HG02938 (cell line): Measurements from ENCODE around the gene ZNF629.
"Not testable (repeated sequence)": the region's sequence is repeated elsewhere in the genome, so short reads cannot be mapped to it uniquely, and the experiment has no call there.

Source experiments
- ATAC-seq: cut with Tn5 transposase; IDR thresholded peaks from one replicate; pipeline ENCODE4 v1.9.1; 2021; ENCODE audit warnings: mild to moderate bottlenecking, moderate library complexity; ENCODE audit not compliant: unreplicated experiment

ZNF629 gene

DNA sequence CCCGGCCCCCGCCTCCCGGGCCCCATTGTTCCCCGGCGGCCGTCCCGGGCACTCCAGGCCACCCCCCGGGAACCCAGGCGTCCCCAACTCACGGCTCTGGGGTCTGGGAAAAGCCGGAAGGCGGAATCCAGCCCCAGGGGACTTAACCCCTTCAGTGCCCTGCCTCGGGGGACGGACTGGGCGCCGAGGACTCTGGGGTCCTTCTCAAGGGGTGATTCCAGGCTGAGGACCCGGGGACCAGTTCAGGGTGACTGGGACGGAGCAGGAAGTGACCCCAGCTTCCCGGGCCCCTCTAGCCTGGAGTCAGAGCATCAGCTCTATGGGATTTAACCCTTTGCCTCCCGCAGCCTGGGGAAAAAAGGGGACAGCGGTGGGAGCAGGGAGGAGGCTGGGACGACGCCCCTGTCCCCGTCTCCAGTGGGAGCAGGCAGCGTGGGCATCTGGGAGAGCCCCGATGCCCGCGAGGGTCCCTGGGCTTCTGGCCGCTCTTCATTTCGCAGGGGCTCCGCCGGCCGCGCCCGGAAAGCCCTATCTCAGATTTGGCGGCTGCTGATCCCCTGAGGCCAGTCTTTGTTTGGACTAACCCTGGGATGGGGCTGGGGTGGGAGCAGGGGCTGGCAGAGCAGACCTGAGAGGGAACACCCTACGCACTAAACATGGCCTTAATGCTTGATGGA is at the start of gene ZNF629:
TSS of gene ZNF629 (minus strand) at position 270 of the 677 bp plus-strand sequence. CDS start 2,723 bp downstream, outside the sequence.
- no peak for ATAC-seq

DNA sequence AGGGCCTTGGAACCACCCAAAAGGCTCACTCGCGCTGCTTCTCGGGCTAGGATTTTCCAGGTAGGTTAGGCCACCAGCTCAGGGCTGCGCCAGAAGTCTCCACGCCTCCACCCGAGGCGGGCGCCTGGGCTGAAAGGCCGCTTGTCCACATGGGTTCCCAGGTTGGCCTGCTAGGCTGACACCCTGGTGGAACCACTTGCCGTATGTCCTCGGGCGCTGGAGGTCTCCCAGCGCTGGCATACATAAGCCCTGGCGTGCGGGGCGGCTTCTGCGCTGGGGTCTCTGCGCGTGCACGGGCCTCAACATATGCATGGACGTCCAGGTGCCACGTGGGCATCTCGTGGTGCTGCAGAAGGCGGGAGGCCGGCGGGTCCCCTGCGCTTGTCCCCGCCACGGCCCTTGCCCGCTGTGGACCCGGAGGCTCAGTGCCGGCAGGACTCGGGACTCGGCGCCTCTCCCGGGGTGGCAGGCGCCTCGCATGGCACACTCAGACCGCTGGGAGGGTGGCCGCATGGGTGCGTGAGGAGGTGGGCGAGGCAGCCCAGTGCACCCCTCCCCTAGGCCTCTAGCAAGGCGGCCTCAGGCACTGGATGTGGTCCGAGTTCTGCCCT is 47.2 kb upstream of the ZNF629 start:
- no peak for ATAC-seq

DNA sequence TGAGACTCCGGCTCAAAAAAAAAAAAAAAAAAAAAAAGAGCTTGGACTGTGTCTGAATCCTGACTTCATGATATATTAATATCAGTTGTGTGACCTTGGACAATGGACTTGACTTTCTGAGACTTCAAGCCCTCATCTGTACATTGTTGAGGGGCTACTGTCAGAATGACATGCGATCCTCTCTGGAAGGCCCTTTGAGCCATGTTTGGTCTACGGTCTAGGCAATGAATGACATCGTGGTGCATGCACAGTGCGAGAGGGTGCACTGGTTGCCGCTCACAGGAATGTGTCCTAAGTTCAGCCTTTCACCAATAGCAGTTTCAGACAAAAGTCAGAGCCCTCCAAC is 43.0 kb upstream of the ZNF629 start:
- no peak for ATAC-seq

DNA sequence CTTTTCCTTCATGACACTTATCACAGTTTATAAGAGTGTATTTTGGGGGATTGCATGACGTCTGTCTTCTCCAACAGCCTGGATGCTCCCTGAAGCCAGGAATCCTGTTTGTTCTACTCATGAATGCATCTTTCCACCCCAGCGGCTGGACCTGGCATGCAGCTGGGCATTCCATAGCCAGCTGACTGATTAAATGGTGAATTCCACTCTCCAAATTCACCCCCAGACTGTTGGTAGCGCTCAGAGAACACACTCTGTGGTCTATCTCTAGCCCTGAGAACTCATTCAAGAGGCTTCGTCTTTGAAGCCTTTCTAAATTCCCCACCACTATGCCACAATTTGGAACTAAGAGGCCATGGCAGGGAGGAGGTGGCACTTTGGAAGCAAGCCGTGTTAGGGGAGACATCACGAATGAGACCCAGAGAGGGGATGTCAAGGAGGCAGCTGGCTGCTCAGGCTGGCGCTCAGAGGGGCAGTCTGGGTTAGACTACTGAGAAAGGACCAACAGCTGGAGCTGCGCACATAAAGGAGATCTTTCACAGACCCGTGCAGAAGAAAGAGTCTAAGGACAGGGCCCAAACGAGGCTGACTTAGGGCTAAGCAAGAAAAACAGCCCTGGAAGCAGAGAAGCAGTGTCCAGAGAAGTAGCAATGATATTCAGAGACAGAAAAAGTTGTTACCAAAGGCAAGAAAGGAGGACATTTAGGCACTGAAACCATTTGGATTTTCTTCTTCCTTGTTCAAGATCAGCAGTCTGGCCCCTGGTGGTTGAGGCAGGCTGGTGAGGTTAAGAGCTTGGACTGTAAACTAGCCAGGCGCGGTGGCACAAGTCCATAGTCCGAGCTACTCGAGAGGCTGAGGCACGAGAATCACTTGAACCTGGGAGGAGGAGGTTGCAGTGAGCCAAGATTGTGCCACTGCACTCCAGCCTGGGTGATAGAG is 42.4 kb upstream of the ZNF629 start:
- ATAC-seq = no peak

DNA sequence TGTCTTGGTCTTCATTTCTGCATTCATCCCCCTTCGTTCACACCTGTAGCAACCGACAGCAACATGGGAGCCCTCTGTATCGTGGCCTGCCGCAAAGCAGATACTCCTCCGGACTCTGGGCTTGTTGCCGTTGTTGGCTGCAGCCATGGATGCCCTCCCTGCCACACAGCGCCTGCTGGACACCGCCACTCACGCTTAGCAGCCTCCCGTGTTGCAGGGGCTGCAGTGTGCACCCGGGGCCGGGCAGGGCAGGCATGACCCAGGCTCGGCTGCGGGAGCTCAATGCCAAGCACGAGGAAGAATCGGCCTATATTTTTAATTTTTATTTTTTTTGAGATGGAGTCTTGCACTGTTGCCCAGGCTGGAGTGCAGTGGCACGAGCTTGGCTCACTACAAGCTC is 34.9 kb upstream of the ZNF629 start:
- ATAC-seq = no peak

DNA sequence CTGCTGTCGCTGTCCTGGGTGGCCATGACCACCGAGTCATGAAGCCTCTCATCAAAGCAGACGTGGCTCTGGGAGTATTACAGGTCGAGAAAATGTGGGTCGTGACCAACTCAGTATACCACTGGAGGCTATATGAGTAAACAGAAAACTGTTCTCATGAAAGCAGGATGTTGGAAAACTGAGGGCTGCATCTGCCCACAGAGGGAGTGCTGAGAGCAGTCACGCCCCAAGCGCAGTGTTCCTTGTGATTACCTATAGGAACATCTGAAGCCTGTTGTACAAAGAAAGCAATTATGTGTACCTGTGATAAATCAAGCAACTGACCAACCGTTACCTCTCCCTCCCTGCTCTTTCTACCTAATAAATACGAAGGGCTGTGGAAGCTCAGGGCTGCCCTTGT is 34.4 kb upstream of the ZNF629 start:
- ATAC-seq = not testable (repeated sequence)

DNA sequence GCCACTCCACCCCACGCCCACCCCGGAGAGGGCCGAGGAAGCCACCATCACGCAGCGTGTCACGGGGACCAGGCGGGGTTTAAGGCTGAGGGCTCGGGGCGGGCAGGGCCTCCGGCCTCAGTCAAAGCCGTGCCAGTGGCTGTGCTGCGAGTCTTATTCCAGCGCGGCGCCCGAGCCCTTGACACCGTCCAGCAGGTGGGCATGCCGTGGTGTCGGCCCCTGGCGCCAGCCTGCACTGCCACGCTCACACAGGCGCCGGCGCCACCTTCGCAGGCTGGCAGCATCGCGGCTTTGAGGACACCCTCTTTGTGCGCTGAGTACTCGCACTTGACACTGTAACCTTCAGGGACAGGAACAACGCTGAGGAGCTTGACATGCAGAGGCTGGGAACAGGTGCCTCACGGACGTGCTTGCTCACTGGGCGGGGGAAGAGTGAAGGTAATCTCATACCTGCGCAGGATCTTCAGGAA is 34.0 kb upstream of the ZNF629 start:
- ATAC-seq = no peak

DNA sequence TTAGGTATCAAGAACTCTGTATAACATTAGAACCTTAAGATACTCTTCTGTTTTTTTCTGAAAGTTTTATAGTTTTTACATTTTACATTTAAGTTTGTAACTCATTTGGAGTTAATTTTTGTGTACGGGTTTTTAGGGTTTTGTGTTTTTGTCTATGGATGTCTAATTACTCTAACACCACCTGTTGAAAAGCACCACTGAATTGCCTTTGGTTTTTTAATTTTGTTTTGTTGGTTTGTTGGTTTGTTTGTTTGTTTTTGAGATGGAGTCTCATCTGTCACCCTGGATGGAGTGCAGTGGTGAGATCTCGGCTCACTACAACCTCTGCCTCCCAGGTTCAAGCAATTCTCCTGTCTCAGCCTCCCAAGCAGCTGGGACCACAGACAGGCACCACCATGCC is 29.8 kb upstream of the ZNF629 start:
- no peak for ATAC-seq

DNA sequence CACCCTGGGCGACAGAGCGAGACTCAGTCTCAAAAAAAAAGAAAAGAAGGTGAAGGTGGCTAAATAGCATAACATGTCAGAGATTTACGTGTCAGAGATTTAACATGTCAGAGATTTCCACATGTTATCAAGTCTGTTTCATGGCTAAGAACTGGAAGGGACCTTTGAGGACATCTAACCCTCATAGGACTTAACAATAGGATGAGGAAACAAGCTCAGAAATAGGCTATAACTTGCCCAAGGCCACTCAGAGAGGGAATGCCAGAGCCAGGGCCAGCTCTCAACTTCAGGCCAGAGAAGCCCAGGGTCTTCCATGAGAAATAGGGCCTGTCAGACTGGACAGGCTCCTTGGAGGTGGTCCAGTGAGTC is 26.8 kb upstream of the ZNF629 start:
- peak; percentile 16 for ATAC-seq

DNA sequence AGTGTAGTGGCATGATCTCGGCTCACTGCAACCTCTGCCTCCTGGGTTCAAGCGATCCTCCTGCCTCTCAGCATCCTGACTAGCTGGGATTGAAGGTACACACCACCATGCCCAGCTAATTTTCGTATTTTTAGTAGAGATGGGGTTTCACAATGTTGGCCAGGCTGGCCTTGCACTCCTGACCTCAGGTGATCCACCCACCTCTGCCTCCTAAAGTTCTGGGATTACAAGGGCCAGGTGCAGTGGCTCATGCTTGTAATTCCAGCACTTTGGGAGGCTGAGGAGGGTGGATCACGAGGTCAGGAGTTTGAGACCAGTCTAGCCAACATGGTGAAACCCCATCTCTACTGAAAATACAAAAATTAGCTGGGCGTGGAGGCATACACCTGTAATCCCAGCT is 22.7 kb upstream of the ZNF629 start:
- ATAC-seq = not testable (repeated sequence)

DNA sequence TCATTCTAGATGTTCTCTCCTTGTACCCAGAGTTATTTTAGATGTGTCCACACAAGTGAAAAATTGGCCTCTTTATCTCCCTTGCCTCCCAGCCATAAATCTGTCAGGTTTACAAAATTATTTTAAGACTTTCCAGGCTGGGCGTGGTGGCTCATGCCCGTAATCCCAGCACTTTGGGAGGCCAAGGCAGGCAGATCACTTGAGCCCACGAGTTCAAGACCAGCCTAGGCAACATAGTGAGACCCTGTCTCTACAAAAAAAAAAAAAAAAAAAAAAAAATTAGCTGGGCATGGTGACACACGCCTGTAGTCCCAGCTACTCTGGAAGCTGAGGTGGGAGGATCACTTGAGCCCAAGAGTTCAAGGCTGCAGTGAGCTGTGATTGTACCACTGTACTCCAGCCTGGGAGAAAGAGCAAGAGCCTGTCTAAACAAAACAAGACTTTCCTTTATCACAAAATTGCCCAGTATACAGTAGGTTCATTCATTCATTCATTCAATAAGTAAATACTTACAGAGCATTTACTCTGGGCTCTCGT is 22.0 kb upstream of the ZNF629 start:
- ATAC-seq = not testable (repeated sequence)

DNA sequence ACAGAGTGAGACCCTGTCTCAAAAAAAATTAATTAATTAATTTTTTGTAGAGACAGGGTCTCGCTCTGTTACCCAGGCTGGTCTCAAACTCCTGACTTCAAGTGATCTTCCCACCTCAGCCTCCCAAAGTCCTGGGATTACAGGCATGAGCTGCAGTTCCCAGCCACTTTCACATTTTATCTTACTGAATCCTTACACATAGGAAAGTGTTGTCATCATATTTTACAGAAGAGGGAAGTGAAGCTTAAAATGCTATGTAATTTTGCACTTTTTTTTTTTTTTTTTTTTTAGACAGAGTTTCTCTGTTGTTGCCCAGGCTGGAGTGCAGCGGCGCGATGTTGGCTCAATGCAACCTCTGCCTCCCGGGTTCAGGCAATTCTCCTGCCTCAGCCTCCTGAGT is 21.1 kb upstream of the ZNF629 start:
- no peak for ATAC-seq

DNA sequence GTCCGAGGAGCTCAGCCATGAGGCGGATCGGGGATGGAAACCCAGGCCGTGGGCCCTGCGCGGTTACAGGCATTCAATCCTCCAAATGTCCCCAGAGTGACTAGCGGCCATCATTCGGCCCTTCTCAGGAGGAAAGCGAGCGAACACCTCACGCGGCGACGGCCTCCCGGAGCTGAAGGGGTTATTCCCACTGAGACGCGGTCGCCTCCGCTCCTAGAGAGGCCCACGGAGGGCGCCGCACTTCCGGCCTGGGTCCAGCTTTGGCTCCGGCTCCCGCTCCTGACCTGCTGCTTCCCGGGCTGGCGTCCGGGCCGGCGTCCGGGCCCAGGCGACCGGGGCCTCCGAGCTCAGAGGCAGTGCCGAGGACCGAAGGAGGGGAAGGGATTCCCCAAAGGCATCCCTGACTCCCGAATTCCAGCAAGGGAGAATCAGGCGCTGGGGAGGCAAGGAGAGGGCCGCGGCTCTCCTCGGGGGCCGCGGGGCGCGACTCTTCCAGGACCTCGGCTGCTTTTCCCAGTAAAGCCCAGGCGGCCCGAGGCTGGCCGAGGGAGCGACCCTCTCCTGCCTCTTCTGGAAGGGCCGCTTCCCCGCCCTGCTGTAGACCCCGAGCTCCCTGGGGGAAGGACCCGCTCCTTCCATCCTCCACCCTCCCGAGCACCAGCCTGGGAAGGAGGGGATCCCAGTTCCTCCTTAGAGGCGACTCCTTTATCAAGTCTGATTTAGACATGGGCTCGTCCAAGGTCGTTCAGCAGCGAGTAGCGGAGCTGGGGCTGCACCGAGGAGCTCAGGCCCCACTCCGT is 18.6 kb upstream of the ZNF629 start:
- ATAC-seq = no peak

DNA sequence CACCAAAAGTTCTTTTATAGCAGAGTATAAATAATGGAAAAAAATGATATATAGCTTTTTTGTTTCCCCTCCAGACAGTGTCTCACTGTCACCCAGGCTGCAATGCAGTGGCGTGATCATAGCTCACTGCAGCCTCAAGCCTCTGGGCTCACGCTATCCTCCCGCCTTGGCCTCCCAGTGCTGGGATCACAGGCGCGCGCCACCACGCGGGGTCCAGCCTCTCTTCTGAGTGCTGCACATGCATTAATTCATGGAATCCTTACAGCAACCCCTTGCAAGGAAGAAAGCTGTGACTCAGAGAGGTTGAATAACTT is 18.0 kb upstream of the ZNF629 start:
- no peak for ATAC-seq

DNA sequence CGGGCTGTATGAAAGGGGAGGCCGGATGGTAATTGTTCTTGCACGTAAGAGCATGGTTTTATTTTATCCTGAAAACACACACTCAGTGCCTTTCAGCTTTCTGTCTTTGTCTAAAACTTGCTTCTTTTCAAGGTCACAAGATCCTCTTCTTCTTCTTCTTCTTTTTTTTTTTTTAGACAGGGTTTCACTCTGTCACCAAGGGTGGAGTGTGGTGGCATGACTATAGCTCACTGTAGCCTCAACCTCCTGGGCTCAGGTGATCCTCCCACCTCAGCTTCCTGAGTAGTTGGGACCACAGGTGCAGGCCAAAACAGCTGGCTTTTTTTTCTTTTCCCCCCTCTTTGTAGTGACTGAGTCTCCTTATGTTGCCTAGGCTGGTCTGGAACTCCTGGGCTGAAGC is 15.9 kb upstream of the ZNF629 start:
- no peak for ATAC-seq

DNA sequence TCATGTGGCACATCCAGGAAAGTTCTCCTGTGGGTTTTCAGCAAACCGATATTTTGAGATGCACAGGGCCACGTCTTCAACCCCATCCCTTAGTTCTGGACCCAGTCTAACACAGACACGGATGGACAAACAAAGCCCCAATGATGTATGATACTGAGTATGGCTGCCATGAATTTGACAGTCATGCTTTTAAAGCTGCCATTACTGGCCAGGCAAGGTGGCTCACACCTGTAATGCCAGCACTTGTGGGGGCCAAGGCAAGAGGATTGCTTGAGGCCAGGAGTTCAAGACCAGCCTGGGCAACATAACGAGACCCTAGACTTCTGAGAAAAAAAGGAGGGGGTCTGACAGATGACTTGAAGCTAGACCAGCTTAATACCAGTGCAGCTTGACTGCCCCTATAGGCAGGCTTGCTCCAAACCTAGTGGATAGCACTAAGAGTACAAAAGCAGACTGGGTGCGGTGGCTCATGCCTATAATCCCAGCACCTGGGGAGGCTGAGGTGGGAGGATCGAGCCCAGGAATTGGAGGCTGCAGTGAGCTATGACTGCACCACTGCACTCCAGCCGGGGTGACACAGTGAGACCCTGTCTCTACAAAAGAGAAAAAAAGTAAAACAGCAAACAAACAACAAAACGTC is 10.8 kb upstream of the ZNF629 start:
- ATAC-seq = no peak

DNA sequence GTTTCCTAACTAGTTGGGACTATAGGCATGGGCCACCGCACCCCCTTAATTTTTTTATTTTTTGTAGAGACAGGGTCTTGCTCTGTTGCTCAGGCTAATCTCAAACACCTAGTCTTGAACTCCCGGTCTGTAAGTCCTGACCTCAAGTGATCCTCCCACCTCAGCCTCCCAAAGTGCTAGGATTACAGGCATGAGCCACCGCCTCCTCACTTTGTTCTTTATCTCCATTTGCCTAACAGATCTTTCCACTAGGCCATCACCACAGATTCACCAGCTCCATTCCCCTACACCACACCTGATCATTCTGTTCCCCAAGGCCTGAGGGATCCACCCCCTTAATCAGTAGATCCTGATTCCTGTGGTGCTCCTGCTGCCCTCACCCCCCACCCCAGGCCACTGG is 7.6 kb upstream of the ZNF629 start:
- ATAC-seq = no peak

DNA sequence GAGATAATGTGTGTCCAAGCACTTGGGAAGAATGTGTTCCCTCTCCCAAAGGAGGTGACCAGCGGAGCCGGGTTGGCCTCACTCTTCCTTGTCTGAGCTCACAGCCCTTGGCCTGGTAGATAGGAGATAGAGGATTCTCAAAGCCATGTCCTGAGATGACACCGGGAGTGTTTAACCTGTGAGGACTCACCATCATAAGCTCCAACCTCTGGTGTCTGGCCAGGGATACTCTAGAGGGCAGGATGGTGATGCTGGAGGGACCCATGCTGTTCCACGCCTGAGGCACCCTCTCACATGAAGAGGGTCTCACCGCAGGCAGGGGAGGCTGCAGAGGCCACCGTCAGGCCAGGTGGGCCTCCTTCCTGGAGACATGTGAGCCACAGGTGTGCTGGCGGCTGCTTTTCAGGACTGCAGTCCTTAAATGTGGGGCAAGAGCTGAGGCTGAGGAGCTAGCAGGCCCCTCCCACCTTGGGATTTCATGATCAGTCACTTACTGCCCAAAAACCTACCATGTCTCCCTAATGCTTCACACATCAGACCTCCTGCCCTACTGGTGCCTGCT is 6.6 kb upstream of the ZNF629 start:
- no peak for ATAC-seq

DNA sequence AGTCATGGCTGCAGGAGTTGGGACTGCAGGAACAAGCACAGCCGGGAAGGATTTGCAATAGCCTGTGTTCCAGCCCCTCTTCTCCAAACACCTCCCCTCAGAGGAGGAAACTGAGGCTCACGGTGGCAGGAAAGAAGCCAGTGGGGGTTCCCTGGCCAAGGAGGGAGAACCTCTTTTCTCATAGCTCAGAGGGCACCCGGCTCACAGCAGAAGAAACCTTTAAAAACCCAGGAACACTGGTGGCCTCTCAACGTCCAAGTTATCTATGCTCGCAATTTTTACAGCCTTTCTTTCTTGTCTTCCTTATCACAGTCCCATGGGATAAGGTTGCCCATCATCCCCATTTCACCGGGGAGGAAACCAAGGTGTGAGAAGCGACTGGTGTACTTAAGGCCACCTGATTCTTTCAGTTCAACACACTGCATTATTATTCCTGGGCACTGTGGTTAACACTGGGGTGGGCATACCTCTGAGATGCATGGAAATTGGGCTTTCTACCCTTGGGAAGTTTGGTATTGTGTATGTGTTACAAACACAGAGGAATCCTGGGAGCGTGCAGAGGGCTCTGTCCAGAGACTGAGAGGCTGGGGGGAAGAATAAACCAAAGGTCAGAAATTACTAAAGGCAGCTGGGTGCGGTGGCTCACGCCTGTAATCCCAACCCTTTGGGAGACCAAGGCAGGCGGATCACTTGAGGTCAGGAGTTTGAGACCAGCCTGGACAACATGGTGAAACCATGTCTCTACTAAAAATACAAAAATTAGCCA is 791 bp upstream of the ZNF629 start:
- ATAC-seq = no peak
